HTERT RPE-1 (cell line): ENCODE results near the gene SULT2B1.
"Not testable (repeated sequence)": the region's sequence is repeated elsewhere in the genome, so short reads cannot be mapped to it uniquely, and the experiment has no call there.

Experiments
- in situ Hi-C: fragments of 300-500 bp; cut with MboI; formaldehyde crosslinking; loops from 4 replicates; pipeline ENCODE4 v1.14.3; 2020; ENCODE audit warnings: low sequenced_read_pairs

The SULT2B1 gene

DNA sequence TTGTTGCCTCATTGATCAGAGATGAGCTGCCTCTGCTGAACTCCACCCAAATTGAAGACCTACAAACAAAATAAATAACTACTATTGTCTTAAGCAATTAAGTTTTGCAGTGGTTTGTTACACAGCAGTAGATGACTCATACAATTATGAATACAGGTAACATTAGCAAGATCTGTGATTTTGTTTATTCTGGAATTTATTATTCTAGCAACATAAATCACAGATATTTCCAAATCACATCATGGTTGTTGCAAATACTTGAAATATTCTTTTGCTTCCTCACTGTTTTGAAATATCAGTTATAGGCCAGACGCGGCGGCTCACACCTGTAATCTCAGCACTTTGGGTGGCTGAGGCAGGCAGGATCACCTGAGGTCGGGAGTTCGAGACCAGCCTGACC lies 27.2 kb upstream of the SULT2B1 start:
- in situ Hi-C loops: no loop called here

DNA sequence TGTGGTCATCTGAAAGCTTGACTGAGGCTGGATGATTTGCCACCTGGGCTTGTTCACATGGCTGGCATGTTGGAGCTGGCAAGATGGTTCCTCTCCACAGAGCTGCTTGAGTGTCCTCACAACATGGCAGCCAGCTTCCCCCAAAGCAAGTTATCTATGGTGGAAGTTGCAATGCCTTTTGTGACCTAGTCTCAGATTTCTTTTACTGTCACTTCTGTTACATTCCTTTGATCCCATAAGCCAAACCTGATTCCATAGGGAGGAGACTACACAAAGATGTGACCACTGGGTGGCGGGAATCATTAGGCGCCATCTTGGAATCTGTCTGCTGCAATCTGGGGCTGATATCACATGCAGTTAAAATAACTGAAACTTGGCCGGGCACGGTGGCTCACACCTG lies 22.8 kb upstream of the SULT2B1 start:
- in situ Hi-C loops: no loop called here

DNA sequence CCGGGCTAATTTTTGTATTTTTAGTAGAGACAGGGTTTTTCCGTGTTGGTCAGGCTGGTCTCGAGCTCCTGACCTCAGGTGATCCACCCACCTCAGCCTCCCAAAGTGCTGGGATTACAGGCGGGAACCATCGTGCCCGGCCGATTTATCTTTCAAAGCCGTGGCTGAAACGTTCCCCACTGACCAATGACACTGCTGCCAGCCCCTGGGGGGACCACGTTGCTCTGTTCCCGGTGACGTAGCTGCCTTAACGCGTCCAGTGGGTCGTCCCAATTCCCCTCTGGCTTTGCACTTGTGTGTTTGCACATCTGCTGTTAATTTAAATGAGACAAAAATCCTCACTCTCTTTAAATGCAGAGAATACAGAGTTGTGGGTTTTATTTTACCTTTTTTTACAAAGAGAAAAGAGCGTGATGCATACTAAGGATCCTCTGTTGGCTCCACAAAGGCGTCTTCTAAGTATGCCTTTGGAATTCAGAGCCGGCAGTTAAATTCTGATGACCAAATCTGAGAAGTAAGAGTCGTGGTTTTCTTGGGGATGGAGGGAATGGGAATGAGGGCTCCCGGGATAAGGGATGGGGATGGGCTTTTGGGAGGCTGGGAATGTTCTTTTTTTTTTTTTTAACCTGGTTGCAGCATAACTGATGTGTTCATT lies 21.8 kb upstream of the SULT2B1 start:
- in situ Hi-C loops: no loop called here

DNA sequence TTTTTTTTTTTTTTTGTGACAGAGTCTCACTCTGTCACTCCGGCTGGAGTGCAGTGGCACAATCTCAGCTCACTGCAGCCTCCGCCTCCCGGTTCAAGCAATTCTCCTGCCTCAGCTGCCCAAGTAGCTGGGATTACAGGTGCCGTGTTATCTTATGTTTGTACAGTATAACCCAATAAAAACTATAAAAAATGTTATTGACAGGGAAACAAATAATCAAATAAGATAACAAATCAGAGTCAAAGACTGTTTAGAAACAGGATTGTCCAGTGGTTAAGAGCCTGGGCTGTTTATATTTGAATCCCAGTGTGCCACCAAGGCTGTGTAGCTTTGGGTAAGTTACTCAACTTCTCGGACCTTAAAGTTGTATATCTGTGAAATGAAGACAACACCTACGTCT lies 21.2 kb upstream of the SULT2B1 start:
- in situ Hi-C loops: no loop called here

DNA sequence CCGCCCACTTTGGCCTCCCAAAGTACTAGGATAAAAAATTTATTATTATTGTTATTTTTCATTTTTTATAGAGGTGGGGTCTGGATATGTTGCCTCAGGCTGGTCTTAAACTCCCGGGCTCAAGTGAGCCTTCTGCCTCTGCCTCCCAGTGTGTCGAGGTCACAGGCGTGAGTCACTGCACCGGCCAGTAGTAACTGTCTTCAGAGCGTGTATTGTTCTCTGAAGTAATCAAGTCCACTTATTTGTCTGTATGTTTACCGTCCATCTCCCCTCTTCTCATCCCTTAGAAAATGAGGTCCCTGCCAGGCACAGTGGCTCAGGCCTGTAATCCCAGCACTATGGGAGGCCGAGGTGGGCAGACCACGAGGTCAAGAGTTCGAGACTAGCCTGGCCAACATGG lies 18.2 kb upstream of the SULT2B1 start:
- in situ Hi-C loops: no loop called here

DNA sequence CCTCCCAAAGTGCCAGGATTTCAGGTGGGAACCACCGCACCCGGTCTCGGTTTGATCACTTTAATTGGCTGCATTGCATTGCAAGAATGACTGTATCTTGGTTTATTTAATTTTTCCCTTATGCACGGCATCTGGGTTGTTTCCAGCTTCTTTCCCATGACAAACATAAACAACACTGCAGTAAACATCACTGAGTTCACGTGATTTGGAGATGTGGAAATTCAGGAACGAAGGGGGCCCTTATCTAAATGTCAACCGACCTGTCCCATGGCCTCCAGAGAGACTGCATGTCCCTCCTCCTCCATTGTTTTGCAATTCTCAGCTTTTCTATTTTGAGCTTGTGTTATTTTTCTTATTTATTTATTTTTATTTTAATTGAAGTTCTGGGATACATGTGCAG lies 14.4 kb upstream of the SULT2B1 start:
- in situ Hi-C loops: no loop called here

DNA sequence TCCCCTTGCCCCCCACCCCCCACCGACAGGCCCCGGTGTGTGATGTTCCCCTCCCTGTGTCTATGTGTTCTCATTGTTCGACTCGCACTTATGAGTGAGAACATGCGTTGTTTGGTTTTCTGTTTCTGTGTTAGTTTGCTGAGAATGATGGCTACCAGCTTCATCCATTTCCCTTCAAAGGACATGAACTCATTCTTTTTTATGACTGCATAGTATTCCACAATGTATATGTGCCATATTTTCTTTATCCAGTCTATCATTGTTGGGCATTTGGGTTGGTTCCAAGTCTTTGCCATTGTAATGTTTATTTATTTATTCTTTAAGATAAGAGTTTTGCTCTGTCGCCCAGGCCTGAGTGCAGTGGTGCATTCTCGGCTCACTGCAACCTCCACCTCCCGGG lies 13.9 kb upstream of the SULT2B1 start:
- in situ Hi-C loops: not testable (repeated sequence)

DNA sequence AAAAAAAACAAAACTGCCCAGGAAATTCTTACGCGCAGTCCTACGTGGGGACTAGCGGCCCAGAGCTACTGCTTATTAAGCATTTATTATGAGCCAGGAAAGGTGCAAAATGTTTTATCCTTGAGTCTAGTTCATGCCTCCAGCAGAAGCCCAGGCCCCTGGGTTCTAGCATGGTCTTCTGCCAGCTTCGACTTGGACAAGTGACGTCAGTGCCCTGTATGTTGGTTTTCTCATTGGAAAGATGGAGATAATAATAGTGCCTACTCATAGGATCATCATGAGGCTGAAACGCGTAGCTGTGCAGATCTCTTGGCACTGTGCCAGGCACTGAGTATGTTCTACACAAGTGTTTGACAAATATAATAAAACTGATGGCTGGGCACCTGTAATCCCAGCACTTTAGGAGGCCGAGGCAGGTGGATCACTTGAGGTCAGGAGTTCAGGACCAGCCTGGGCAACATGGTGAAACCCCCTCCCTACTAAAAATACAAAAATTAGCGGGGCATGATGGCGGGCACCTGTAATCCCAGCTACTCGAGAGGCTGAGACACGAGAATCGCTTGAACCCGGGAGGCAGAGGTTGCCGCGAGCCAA lies 12.4 kb upstream of the SULT2B1 start:
- in situ Hi-C loops: no loop called here

DNA sequence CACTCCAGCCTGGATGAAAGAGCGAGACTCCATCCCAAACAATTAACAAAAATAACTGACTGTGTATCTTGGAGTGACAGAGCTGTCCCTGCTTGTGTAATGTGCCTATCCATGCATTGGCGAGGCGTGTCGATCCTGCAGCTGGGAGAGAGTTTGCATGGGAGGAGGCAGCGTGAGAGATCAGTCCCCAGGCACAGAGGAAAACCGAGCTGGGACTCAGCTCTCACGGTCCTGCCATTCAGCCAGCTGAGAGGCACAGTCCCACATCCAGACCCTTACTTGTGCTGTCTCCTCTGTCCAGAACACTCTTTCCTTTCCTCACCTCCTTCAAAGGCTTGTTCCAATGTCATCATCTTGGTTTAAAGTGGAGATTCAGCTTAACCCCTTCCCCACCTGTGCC lies 11.9 kb upstream of the SULT2B1 start:
- in situ Hi-C loops: no loop called here

DNA sequence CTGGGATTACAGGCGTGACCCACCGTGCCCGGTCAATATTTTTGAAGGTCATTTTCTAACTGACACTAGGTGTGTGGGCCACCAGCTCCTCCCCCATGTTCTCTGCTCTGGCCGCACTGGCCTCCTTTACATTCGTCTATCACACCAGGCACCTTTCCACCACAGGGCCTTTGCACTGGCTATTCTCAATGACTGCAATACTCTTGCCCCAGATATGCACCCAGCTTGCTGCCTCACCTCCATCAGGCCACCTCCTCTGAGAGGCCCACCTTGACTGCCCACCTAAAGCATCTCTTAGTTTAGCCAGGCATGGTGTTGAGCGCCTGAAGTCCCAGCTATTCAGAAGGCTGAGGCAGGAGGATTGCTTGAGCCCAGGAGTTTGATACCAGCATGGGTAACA lies 10.2 kb upstream of the SULT2B1 start:
- in situ Hi-C loops: no loop called here

DNA sequence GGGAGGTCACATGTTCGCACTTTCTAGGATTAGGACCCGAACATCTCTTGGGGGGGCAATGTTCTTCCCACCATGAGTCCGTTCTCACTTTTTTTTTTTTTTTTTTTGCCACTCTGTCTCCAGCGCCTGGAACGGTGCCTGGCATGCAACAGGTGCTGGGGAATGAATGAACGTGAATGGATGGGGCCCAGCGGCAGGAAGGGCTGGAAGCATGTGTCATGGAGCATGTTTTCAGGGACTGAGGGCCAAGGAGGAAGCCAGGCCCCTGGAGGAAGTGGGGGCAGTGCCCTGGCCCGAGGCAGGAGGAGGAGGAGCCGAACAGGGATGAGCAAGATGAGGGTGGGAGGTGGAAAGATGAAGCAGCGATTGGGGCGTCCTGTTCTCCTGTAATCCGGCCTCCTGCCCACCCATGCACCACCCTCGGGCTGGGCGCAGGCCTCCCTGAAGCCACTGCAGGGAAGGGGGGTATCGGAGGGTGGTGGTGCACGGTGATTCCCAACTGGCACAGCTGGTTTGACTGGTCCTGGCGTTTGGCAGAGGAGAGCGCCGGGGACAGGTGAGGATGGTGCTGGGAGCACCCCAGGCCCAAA lies 8.8 kb upstream of the SULT2B1 start:
- in situ Hi-C loops: no loop called here

DNA sequence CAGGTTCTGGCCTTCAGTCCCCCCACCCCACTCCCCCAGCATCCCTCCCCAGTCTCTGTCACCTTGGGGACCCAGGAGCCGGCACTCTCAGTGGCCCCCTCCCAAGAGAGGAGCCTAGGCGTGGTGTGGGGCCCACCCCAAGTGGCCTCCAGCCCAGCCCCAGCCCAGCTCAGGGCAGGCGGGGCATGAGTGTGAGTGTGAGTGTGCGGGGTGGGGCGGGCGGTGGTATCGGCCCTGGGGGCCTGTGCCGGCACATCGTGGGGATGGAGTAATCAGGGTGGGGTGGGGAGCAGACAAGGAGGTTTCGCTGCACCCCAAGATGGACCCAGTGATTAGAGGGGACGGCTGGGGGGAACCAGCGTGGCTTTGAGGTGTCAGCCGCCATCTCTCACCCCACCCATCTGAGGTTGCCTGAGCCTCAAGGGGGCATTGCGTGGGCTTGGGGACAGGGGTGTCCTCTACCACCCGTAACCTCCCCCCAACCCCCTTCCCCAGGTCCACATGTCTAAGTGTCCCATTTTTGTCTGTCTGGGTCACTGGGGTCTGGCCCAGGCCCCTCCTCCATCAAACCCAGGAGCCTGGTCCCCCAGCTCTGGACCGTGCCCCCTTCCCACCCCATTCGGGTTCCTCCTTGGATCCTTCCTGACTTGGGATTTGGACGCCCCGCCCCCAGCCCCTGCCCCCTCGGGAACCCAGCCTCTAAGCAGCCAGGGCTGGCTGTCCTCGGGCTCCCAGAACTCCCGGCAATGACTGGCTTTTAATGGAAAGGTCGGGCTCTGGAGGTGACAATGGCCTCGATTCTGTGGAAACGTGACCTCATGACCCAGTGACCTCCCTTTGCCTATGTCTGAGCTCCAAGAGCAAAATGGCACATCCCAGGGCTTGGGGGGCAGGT lies 6.9 kb upstream of the SULT2B1 start:
- in situ Hi-C loops: no loop called here

DNA sequence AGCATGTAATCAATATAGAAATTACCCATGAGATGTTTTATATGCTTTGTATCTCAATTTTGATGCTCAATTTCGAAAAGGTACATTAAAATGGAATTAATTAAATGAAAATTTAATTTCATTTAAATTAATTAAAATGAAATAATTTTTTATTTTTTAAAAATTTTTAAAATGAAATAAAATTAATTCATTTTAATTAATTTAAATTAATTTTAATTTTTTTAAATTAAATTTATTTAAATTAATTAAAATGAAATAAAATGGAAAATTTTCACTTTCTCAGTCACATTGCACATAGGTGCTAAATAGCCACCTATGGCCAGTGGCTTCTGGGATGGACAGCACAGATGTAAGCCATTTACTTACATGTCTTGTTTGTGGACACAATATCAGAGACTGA lies 4.2 kb upstream of the SULT2B1 start:
- in situ Hi-C loops: no loop called here

DNA sequence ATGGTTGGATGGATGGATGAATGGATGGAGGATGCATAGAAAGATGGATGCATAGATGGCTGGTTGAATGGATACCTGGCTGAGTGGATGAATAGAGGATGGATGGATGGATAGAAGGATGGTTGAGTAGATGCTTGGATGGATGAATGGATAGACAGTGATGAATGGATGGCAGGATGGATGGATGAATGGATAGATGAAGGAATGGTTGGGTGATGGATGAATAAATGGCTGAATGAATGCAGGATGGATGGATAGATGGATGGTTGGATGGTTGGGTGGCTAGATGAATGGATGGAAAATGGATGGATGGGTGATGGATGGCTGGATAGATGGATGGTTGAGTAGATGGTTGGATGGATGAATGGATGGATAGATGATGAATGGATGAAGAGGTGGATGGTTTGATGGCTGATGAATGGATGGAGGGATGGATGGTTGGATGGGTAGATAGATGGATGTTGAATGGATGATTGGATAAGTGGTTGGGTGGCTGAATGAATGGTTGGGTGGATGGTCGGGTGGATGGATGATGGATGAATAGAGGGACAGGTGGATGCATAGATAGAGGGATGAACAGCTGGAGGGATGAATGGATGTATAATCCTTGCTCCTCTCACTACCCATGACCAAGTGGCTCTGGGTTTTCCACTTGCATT lies 3.6 kb upstream of the SULT2B1 start:
- in situ Hi-C loops: no loop called here

DNA sequence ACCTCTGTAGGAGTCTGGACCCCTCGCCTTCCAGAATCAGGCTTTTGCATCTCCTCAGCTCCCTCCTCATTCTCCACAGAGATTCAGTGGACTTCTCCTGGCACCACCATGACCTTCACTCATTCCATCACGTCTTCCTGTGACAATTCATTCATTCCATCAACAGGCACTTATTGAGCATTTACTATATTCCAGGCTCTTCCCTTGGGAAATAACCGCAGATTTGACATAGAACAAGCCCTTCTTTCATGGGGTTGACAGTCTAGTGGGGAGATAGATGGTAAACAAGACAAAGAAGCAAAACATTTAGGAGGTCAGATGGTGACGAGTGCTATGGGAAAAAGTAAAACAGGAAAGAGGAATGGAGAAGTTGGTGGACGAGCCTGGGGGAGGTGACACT lies 2.6 kb upstream of the SULT2B1 start:
- in situ Hi-C loops: no loop called here

DNA sequence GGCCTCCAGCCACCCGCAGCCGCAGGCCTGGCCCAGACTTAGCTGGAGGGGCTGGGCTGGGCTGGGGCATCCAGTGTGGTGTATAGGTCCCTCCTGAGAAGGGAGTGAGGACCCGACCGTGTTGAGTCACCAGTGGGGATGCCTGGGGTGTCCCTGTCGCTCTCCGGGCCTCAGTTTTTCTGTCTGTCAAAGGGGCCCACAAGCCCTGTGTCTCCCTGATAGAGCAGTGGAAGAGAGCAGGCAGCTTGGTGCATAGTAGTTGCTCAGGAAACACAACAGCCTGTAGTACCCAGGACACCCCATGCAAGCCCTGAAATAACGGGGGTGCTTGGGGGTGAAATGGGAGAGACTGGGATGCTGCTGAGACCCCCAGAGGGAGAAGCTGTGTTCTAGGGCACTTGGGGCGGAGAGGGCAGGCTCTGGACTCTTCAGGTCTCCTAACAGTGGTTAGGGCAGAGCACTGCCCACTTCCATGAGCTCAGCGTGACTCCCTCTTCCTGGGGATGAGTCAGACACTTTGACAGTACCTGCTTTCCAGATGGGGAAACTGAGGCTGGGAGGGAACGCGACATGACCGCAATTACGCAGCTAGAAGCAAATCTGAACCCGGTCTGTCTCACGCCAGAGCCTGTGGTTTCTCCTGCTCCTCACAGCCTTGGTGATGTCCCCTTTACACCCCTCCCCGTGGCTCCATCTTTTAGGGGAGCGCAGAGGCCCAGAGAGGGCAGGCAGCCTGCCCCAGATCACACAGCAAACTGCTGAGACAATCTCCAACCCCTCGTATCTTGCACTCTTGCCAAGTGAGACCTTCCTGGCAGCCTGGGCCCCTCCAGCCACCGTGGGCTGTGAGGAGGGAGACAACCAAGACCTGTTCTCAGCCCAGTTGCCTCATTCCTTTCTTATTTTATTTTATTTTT lies 692 bp downstream of the SULT2B1 start:
- in situ Hi-C loops: no loop called here

DNA sequence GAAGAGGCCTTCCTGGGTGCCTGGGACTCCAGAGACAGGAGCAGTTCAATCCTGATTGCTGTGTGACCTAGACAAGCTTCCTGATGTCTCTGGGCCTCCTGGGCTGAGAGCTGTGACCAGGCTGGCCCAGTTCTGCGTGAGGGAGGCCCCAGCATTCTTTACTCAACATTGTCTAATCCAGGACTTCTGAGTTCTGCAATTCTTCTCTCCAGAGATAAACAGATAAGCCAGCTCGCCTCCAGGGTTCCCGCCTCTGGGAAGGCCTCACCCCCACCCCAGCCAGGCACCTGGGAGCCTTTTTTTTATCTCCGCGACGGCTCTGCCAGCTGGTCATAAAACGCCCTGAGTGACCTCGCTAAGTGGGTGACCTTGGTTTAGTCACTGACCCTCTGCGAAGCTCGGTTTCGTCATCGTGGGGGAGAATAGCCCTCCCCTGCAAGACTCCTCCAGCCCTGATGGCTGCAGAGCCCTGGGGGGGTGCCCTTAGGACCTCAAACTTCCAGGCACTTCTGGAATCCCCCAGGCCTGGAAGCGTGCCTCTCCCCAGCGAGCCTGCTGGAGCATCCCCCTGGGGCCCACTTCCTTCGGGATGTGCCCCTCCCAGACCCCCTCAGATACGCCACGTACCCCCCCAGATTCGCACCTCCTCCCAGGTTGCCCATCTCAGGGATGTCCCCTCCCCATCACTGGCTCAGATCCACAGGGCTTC lies 1.9 kb downstream of the SULT2B1 start:
- in situ Hi-C loops: no loop called here

DNA sequence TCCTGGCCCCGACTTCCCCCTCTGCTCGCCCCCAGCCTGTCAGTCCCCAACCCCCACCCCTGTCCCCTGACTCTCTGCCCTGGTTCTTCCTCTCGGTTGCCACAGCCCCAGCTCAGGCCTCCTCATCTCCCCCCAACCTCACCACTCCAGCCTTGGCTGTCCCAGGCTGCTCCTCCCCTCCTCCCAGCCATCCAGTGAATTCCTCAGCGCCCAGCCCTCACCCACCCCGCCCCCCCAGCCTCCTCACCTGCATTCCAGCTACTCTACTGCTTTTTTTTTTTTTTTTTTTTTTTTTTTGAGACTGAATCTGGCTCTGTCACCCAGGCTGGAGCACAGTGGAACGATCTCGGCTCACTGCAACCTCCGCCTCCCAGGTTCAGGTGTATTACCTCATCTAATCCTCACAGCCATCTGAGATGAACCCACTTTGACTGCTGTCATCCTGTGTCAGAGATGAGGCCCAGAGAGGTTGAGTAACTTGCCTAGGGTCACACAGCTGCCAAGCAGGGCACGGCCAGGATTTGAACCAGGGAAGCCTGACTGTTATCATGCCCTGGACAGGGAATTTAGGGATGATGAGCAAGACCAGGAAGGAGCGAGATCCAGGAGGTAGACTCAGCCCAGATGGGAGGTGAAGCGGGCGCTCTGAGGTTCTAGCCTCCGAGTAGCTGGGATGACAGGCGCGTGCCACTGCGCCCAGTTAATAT lies 2.6 kb downstream of the SULT2B1 start:
- in situ Hi-C loops: no loop called here

DNA sequence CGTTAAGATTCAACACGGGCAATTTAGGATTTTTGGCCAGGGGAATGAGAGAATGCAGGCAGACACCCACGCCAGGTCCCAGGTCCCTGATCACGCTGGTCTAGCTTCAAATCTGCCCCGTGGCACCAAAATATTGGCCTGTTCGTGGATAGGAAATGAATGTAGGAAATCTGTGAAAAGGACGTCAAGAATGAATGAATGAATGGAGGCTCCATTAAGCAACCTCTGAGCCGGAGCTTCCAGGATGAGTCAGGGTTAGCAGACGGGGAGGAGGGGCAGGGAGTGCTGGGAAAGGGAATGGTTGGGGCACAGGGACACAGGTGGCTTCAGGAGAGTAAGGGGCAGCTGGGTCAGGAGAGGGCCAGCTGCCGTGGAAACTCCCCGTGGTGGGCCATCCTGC lies 4.2 kb downstream of the SULT2B1 start:
- in situ Hi-C loops: no loop called here
